ENCODE measurements around the gene ZNF174.
A peak's percentile ranks its signal among the peaks of the same experiment; 100 is the strongest.

Gene ZNF174

DNA sequence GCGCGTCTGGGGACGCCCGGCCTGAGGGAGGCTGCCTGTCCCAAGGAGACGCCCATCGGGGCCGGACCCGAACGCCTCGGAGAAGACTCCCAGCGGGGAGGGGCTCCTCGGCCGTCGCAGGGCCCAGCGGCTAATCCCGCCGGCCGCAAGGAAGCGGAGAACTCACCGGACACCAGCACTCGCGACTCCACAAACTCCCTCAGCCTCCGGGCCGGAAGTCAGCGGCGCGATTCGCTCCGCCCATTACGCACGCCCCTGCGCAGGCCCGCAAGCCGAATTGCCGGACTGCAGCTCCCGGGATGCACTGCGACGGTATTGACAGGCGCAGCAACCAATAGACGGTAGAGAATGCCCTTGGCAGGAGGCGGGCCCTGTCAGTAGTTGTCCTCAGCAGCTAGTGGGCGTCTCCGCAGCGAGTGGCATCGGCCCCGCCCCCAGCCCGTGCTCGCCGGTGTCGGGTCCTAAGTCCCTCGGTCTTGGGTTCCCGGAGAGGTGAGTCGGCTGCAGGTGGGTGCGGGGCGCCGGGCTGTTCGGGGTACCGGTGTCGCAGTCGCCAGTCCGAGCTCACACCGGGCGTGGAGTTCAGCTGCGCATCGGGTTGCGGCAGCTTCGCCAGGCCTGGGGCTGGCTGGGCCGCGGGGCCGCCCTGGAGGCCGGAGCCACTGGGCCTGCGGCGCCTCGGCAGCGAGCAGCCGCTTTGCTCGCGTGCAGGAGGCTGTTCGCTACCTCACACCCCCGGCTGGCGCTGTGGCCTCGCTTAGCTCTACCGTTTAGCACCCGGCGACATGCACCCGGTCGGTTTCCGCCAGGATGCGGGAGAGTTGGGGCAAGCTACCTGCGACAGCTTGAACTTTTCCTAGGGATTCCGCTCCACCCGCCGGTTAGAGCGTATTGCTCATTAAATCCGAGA, at the start of gene ZNF174, which contains the start of gene ZSCAN32:
Gene ZNF174 (plus strand): TSS at position 437 of the 910 bp plus-strand sequence. CDS start 790 bp downstream, outside the sequence.
Gene ZSCAN32 (minus strand): TSS at position 226 of the 910 bp plus-strand sequence. CDS start 3,447 bp downstream, outside the sequence.
- peak; percentile 99 for DNase-seq

DNA sequence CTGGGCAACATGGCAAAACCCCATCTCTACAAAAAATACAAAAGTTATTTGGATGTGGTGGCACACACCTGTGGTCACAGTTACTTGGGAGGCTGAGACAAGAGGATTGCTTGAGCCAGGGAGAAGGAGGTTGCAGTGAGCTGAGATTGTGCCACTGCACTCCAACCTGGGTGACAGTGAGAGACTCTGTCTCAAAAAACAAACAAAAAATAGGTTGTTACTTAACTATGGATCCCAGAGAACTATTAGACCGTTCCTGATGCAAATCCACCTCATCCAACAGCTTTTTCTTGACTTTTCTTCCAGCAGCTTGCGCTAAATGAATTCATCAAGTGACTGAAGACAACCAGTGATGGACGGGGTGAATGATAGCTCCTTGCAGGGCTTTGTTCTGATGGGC, 45.4 kb upstream of the ZNF174 start, which contains the start of gene OR2C1:
Gene OR2C1 (plus strand): TSS at position 301 of the 400 bp plus-strand sequence. CDS start 52 bp downstream, at position 353.
- DNase-seq, result no peak

GRCh38 chr16:3356118-3356517, 44.9 kb upstream of the ZNF174 start:
- no peak for DNase-seq

DNA sequence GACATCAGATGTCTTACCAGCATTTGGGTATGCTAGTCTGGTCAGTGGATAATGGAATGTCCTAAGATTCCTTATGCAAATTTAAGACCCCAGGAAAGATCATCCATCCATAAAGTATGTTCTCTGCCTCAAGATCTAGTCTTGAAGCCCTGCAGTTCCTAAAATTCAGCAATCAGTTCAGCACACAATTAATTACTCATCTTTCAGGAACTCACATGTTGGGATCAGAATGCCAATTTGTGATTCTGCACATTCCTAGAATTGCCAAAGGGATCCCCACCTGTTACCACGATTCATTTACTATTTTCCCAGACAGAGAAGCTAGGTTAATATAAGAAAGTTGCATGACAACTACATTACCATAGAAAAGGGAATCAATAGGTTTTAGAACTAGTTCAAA, 42.1 kb upstream of the ZNF174 start:
- DNase-seq, result no peak

DNA sequence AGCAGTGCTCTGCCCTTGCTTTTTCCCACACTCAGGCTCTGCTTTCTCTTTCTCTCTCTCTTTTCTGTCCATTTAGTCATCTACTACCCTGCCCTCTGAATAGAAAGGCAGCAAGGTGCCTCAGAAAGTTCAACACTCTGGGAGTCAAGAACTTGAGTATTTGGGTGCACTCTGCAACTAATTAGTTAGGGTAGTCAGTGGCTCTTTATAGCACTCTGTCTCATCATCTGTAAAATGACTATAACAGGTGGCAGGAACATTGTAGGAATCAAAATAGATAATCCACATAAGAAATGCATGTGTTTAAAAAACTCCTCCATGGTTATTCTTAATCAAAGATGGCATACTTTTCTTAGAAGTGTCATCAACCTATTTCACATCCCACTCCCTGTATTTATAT, 38.1 kb upstream of the ZNF174 start:
- no peak for DNase-seq

GRCh38 chr16:3363793-3364192, 37.2 kb upstream of the ZNF174 start:
- no peak for DNase-seq

DNA sequence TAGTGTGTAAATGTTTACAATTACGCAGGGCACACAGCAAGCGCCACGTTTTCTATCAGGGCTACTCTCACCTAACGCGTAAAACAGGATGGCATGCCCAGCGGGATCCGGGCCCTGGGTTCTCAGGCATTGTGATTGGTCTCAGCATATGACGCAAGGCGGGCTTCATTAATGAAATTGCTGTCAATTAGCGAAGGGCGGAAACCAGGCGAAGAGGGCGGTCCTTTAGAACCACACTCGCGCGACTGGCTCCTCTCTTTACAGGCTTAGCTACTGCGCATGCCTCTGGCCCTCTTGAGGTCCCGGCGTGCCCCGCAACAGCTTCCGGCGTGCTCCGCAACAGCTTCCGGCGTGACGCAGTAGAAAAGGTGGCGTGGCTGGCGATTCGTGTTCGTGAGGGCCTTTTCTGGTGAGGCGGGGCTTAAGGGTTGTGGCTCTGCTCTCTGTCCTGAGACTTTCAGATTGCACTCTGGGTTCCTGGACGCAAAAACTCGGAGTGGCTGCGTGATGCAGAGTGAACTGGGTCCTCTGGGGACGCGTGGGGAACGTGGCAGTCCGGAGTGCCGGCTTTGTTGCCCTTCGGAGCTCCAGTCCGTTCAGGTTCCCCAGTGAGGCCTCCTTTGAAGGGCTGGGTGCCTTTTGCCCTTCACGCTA, 36.1 kb upstream of the ZNF174 start:
- peak; percentile 82 for DNase-seq

DNA sequence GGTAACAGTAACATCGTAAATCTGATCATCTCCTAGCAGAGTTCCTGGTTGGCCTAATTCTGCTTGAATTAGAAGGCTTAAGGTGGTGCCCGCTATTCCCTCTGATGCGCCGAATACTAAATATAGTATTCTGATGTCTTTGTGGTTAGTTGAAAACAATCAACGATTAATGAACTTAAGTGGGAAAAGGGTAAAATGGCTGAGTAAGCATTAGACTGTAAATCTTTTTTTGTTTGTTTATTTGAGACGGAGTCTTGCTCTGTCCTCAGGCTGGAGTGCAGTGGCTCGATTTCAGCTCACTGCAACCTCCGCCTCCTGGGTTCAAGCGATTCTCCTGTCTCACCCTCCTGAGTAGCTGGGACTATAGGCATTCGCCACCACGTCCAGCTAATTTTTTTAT, 31.9 kb upstream of the ZNF174 start:
- no peak for DNase-seq

DNA sequence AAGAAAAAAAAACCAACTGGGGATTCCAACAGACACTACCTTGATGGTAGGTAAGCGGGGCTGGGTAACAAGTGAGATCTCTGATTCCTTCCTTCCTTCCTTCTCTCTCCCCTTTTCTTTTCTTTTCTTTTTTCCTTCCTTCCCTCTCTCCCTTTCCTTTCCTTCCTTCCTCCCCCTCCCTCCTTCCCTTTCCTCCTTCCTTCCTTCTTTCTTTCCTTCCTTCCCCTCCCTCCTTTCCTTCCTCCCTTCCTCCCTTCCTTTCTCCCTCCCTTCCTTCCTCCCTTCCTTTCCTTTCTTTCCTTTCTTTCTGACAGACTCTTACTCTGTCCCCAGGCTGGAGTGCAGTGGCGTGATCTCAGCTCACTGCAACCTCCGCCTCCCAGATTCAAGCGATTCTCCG, 25.3 kb upstream of the ZNF174 start:
- DNase-seq, result no peak

- no peak for DNase-seq
Measured at GRCh38 chr16:3377917-3378316, 23.1 kb upstream of the ZNF174 start.

GRCh38 chr16:3383045-3383448, 18.0 kb upstream of the ZNF174 start:
- no peak for DNase-seq

DNA sequence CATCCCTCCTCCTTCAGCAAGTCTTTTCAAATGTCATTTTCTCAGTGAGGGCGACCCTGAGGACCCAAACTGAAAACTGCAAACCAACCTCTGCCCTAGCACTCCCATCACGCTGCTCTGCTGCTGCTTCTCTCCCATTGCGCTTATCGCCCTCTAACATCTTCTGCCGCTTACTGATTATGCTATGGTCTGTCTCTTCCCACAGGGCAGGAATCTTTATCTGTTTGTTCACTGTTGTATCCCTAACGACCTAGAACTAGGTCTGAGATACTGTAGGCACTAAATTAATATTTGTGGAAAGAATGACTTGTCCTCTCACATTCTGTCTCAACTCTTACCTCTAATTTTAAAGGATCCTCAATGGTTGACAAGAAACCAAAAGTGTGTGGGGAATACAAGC, 12.7 kb upstream of the ZNF174 start:
- no peak for DNase-seq

GRCh38 chr16:3389663-3390338, 11.2 kb upstream of the ZNF174 start:
- DNase-seq, result no peak

DNA sequence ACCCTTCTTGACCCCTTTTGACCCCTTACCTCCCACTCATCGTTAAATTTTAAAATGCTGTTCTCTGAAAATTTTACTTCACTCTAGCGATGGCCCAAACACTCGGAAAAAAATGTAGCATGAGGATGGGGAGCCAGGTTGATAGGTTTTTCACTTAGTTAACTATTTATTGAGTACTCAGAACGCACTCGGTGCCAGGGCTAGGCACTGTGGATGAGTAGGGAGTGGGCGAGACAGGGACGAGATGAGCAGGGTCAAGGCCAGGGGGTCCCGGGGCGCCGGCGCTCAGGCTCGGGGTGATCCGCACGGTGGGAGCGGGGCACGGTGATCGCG, 603 bp upstream of the ZNF174 start:
- no peak for DNase-seq

- DNase-seq, result peak; percentile 2
Measured at GRCh38 chr16:3401719-3402397, 843 bp downstream of the ZNF174 start.

- no peak for DNase-seq
Measured at GRCh38 chr16:3408561-3409197, 7.7 kb downstream of the ZNF174 start.

DNA sequence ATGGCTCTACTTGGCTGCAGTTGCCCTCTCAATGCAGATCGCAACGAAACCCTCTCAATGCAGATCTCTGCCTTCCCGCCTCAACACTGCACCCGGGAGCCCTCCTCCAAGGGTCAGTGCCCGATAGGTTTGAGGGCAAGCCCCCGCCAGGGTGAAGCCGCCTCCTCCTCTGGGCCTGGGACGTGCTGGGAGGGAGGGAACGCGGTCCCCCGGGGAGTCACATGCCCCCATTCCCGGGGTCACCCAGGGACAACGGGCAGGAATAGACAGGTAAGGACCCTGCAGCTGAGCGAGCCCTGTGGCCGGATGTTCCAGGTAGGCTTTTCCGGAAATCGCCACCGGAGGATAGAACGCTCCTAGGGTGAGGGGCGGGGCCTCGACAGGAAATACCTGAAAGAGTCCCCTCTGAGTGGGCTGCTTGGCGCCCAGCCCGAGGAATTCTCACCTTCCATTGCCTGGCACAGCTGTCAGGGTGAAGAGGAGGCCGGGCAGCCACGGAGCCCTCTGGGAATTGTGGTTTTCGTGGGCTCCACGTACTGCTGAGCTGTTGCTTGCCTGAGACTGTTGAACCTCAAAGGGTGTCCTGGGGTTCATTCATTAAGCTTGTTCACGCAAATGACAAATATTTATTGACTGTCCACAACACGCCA, 12.8 kb downstream of the ZNF174 start:
- DNase-seq, result no peak

DNA sequence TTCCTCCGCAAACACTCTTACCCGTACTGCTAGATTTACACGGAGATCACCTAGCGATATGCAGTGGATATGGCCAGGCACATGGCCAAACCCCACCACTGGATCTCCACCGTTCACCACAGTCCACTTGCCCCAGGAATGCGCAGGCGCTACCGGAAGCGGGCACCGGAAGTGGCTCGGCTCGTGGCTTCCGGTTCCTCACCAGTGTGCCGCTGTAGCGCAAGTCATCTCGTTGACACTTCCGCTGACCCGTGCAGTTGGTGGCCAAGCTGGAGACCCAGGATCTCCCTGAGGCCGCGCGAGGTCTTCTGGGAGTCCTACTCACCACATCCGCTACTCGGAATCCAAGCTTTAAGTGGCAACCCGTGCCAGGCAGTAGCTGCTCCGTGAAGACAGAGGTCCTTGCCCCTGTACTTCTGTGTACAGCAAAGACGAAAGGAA, 30.8 kb downstream of the ZNF174 start:
- peak; percentile 51 for DNase-seq

- no peak for DNase-seq
Measured at GRCh38 chr16:3434373-3434772, 33.4 kb downstream of the ZNF174 start.

GRCh38 chr16:3439637-3440036, 38.6 kb downstream of the ZNF174 start:
- no peak for DNase-seq

DNA sequence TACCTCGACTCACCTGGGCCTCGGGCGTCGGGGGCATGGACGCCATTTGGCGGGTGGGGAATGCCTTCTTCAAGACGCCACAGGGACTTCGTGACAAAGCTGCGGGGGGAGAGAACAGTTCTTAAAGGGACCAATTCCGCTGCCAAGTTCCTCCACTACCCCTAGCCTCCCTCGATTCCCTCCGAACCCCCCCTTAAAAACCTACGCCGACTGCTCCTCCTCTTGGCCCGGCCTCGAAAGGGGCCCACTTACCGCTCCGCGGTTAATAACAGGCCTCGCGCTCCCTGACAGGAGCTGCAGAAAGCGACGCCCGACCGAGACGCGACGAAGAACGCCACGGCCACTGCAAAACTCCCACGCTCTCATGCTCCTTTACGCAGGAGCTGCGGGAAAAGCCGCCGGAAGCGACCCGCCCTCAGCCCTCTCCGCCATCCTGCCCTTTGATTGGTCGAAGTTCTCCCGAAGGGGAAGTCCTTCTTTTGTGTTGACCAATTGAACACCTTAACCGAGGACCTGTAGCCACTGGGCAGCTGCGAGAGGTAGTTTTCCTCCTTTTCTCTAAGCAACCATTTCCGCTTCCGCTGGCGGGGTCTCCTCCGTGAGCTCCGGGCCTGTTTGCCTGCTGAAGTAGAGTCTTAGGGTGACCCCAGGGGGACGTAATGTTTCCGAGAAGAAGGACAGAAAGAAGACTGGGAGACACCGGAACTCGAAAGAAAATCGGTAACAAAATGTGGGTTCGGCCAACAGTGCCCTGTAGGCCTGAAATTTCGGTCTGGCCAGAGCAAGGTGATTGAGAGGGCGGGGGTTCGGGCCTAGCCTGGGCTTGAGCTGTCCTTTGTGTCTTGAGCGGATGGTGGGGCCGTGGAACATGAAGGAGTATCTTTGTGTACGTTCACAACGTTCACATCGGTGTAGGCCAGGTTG, 42.4 kb downstream of the ZNF174 start, which contains the start of the genes NAA60 and ZNF597:
Gene NAA60 (plus strand): TSS at position 573 of the 924 bp plus-strand sequence. CDS start 32,548 bp downstream, outside the sequence.
Gene ZNF597 (minus strand): TSS at position 397 of the 924 bp plus-strand sequence. CDS start 351 bp downstream, at position 46.
- peak; percentile 94 for DNase-seq
